Left cardiac atrium (tissue), 4 donors: ENCODE results near the gene MRPL2. TPM values are rescaled to one million over a fixed set of nuclear protein-coding genes. Genes with fewer than 3 reads are reported as not detected.

Source experiments
- ATAC-seq, 2 donors: fragments of 200-7000 bp; cut with Tn5 transposase; one replicate each; pipeline ENCODE4 v1.9.1; 2020; ENCODE audit warnings: mild to moderate bottlenecking in 2 of 2, moderate library complexity in 2 of 2
- DNase-seq: peaks from one replicate; pipeline ENCODE4 v3.0.0-alpha.2; 2020
- intact Hi-C, 2 donors: fragments of 100-400 bp; cut with DNase I; formaldehyde crosslinking; loops; one replicate each; pipeline versions ENCODE4 v1.14.1 to v1.15.1; 2022 to 2023
- total RNA-seq, 2 donors: library from RNA; stranded (reverse); fragmentation: NEBNext Ultra II Directional; extraction: Animal tissue kit (Norgen Biotek cat#: 25700); gene quantifications; one replicate each; pipeline ENCODE4 v1.2.1, GENCODE V29; 2021
- donor health status: DM: no; HTN: yes; CAD: no.
- donor health status: DM: no; HTN: yes; CAD: no; lungs with severe emphysema.
- donor health status: DM: yes; HTN: yes; CAD: no.
- donor health status: Dilated cardiomyopathy.

The MRPL2 gene
- total RNA-seq, 2 donors from 2014 or later, result 76.3 to 97.1 TPM

DNA sequence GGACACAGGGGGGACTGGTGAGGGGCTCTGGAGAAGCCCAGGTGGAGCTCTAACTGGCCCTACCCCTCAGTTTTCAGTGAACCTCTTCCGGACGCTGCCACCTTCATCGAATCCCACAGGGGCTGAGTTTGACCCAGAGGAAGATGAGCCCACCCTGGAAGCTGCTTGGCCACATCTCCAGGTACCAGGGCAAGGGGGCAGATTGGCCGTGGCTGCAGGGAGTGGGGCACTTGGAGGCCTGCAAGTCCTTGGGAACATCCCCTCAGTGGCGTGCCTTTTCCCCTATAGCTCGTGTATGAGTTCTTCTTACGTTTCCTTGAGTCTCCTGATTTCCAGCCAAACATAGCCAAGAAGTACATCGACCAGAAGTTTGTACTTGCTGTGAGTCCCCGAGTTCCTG lies 52.1 kb downstream of the MRPL2 start:
- DNase-seq (no peak), ATAC-seq (no peak)
- intact Hi-C loops, result loop anchor here in 1 of 2 donors (5.0 kb wide), 1 partner anchor 135 kb away; no protein-coding TSS in a partner anchor

DNA sequence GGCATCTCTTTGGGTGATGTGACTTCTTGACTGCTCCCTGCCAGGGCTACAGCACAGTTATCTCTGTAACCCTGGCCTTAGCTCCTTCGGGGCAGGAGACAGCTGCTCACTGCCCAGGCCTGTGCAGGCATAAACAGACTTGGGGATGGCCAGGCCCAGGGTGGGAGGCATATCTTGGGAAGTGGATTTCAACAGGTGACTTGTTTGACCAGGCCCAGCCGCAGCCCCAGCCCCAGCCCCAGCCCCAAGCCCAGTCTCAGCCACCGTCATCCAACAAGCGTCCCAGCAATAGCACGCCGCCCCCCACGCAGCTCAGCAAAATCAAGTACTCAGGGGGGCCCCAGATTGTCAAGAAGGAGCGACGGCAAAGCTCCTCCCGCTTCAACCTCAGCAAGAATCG lies 53.0 kb downstream of the MRPL2 start:
- DNase-seq, result no peak
- intact Hi-C loops, result loop anchor here in 1 of 2 donors (5.0 kb wide), 1 partner anchor 136 kb away; no protein-coding TSS in a partner anchor
- ATAC-seq, result no peak

DNA sequence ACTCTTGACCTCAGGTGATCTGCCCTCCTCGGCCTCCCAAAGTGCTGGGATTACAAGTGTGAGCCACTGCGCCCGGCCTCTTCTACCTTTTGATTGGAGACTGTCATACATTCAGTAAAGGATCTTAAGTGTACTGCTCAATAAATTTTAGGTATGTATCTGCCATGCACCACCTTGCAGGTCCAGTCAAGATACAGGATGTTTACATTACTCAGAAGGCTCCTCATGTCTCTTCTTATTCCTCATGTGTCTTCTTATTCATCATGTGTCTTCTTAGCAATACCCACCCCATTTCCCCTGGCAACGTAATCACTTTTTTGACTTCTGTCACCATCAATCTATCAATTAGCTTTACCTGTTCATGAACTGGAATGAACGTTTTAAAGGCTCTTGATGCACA lies 53.4 kb downstream of the MRPL2 start:
- intact Hi-C loops, result loop anchor here in 1 of 2 donors (5.0 kb wide), 1 partner anchor 136 kb away; no protein-coding TSS in a partner anchor
- ATAC-seq, result no peak
- no peak for DNase-seq

Other genes starting within 250 kb of the MRPL2 start
- gene RPL7L1, start 179.8 kb downstream of the MRPL2 start, total RNA-seq, result 10 to 100 TPM; 50.8 to 60.8 TPM
- gene PTCRA, start 143.4 kb downstream of the MRPL2 start, total RNA-seq, result not detected
- gene CNPY3, start 130.0 kb downstream of the MRPL2 start, total RNA-seq, result 10 to 100 TPM; 19.1 to 28.4 TPM
- under 1 TPM; 0.41 to 0.63 TPM for gene GNMT, start 98.7 kb downstream of the MRPL2 start, total RNA-seq
- gene PEX6, start 80.3 kb downstream of the MRPL2 start, total RNA-seq, result 10 to 100 TPM; 15.0 to 25.6 TPM
- 10 to 100 TPM; 25.2 to 30.2 TPM for gene PPP2R5D, start 74.9 kb downstream of the MRPL2 start, total RNA-seq
- gene MEA1, start 45.5 kb downstream of the MRPL2 start, total RNA-seq, result 10 to 100 TPM; 31.9 to 37.6 TPM
- gene KLHDC3, start 45.2 kb downstream of the MRPL2 start, total RNA-seq, result 100 to 1,000 TPM in 1 of 2 donors, 10 to 100 TPM in 1; 81.5 to 113 TPM
- gene RRP36, start 37.8 kb downstream of the MRPL2 start, total RNA-seq, result 10 to 100 TPM; 24.7 to 37.0 TPM
- gene CUL7, start 5.6 kb downstream of the MRPL2 start, total RNA-seq, result 10 to 100 TPM in 1 of 2 donors, 1 to 10 TPM in 1; 7.6 to 10.8 TPM
- gene KLC4, start 197 bp upstream of the MRPL2 start, total RNA-seq, result 10 to 100 TPM; 37.0 to 37.5 TPM
- 1 to 10 TPM; 6.6 to 7.8 TPM for gene PTK7, start 16.9 kb upstream of the MRPL2 start, total RNA-seq
- 10 to 100 TPM; 68.0 to 92.0 TPM for gene SRF, start 111.8 kb upstream of the MRPL2 start, total RNA-seq
- gene CUL9, start 122.8 kb upstream of the MRPL2 start, total RNA-seq, result 10 to 100 TPM; 14.6 to 17.4 TPM
- gene DNPH1, start 170.0 kb upstream of the MRPL2 start, total RNA-seq, result 10 to 100 TPM; 22.7 to 35.4 TPM
- under 1 TPM; 0.13 to 0.24 TPM for gene TTBK1, start 184.0 kb upstream of the MRPL2 start, total RNA-seq
- not detected for gene SLC22A7, start 238.8 kb upstream of the MRPL2 start, total RNA-seq
- 1 to 10 TPM in 1 of 2 donors, under 1 TPM in 1; 0.85 to 1.5 TPM for gene CRIP3, start 249.4 kb upstream of the MRPL2 start, total RNA-seq